Activated T-cell treated with anti-CD3 and anti-CD28 coated beads for 48 hours (primary cell): ENCODE results near the gene MED17.

Experiments
- DNase-seq: peaks from one replicate; pipeline ENCODE4 v3.0.0-alpha.2; 2020; ENCODE audit warnings: low read depth

MED17 gene

DNA sequence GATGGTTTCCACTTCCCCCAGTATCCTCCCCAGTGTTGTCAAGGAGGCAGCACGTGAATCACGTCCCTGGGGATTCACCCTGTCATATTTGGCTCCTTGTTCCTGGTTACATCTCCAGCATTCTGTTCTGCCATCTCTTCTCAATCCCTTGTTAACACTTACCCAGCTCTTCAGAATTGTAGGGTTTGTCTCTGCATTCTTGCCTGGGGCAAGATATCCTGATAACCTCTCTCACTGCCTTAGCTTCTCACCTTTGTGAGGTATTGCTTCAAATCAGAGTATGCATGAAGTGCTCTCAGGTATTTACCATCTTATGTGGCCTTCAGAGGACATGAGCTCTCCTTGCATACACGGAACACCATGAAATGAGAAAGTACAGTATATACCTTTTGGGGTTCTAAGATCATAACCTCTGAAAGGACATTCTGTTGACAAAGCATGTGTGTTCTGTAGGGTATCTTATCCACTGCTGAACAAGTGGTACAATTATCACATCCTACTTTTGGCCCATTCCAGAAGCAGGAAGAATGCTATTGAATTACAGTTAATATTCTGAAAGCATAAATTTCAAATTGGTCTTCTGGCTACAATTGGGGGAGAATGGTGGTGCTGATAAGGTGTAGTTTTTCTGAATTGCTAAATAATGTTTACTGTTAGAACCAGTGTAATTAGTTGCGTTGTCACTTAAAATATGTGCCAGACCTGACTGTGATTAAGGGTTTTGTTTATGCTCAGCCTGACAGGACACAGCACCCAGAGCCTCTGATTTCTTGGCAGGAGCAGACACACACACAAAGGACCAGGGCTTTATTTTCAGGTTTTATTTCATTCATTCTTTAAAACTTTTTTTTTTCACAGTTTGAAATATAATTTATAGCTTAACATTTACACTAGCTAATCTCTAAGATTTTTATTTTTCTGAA is 33.6 kb downstream of the MED17 start:
- DNase-seq = no peak

DNA sequence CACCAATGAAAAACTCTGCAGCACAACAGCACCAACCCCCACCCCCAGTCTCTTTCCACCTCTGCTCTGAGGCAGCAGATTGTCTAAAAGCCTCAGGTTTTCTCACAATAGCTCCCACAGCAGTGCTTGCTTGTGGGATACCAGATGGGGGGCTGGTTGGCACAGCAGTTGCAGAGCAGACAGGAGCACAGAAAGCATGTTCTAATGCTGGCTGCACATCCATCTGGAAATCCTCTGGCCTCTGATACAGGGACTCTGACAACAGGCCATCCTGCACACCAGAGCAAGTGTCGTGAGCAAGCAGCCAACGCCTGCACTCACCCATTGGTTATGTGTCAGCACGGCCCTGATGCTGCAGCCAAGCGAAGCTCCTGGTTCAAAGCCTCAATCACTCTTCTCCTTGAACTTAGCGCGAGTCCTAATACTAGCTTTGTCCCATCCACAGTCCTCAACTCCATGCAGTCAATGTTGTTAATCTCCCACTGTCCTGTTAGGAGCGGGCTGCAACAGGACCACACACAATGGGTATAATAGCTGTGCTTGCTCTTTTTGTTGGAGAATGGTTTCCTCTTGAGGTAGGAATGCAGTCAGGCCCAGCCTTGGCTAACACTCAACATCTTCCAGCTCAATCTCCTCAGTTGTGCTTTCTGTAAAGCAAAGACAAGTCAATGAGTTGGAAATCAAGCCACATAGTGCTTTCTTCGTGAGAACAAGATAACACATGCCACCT is 36.0 kb downstream of the MED17 start:
- no peak for DNase-seq

DNA sequence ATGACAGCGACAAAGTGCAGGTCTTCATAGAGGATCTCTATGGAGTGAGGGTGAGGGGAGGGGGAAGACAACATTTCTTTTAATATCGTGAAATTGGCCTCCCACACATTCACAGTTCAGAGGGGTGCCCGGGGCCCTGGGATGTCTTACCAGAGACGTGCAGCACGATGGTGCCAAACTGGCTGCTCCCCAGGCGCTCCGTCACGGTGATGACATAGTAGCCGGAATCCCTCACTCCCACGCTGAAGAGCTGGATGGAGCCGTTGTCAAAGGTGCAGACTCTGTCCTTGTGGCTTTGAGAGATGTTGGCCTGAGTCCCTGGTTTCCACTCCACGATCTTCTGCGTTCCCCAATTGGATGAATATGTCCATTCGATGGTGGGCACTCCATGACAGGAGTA is 36.8 kb downstream of the MED17 start:
- no peak for DNase-seq

DNA sequence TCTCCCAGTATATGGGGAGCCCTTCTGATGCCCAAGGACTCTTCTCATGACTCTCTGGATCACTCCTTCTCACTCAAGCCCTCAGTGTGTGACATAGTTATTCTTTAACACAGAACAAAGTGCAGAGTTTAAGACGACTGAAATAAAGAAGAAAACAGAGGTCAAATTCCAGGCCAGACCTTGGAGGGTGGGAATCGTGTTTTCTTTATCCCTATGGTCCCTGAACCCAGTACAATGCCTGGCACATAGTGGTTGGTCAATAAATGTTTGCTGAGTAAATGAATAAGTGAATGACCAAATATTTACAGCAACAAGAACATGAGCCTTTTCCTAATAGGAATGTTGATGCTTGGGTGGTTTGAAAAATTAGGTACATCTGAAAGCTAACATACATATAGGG is 37.5 kb downstream of the MED17 start:
- no peak for DNase-seq

- no peak for DNase-seq
Measured at GRCh38 chr11:93822359-93822758, 38.3 kb downstream of the MED17 start.

- DNase-seq = no peak
Measured at GRCh38 chr11:93823210-93823609, 39.1 kb downstream of the MED17 start.

GRCh38 chr11:93827363-93827762 is 43.3 kb downstream of the MED17 start:
- DNase-seq = no peak

DNA sequence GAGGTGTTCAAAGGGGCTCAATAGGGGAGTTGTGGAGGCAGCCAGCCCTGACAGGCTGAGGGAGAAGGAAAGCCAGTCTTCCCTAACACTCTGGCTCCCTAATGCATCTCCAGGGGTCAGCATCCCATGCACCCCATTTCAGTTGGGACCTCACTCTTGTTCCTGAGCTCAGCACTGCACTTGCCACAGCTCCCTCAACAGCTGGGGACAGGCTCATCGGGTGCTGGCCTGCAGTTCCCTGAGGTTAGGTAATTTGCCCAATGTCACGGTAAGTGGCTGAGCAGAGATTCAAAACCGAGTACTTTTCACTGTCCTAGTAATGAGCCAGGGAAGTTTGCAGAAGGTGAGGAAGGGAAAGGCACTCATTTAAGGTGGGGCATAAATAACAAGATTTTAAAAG is 45.5 kb downstream of the MED17 start:
- DNase-seq = no peak

DNA sequence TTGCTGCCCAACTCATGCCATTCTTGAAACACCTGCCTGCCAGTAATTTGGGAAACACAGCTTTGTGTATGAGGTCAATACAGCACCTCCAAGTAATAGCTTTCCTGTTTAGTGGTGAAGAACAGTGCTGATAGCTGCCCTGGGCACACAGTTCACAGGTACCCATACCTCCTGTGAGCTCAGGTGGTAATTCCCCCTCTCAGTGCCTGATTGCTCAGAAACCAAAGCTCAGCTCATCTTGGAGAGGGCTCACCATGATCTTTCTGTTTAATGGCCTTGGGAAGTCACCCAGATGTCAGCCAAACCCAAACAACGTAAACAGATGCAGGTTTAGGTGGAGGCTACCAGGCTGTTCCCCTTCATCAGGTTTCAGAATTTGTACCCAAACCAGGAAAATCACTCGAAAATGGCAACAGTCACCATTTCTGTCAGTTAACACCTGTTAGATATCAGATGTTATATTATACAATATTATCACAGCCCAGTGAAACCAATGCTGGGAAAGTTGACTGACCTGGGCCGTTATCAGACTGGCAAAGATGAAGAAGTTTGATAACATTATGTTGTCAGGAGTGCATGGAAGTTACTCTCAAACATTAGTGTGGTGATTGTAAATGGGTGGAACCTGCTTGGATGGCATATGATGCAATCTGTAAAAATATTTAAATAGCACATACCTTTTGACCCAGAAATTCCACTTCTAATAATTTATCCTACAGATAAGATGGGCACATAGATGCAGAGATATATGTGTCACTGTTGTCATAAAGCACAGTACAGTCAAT is 47.5 kb downstream of the MED17 start:
- no peak for DNase-seq

- no peak for DNase-seq
Measured at GRCh38 chr11:93832780-93833179, 48.7 kb downstream of the MED17 start.

DNA sequence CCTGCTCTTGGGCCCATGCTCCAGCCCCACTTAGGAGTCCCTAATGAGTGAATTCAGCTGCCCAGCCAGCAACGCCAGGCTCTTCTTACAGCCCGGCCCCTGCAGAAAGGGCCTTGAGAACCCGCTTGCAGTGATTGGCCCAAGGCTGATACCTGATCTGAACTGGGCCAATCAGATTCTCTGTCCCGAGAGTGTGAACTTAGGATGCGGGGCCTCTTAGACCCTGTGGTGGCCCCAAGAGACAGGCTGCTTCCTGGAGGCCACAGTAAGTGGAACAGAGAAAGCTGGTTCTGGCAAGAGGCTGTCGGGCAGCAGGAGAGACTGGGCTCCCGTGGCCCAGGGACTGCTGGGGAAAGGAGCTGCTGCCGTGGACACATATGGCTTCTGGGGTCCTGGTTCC is 54.9 kb downstream of the MED17 start:
- no peak for DNase-seq

DNA sequence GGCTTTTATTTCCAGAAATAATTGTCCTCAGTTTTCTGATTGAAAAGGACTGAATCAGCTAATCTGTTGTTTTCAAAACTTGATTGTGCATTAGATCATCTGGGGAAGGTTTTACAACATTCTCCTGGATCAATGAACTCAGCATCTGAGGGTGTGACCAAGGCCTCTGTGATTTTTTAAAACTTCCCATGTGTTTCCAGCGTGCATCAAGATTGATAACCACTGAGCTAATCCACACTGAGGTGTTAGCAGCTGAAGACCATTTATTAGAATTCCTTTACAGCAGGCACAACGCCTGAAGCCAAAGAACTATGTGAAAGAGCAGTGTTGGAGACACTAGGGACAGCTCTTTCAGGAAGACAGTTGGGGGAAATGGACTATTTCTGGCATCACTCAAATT is 56.1 kb downstream of the MED17 start:
- no peak for DNase-seq

DNA sequence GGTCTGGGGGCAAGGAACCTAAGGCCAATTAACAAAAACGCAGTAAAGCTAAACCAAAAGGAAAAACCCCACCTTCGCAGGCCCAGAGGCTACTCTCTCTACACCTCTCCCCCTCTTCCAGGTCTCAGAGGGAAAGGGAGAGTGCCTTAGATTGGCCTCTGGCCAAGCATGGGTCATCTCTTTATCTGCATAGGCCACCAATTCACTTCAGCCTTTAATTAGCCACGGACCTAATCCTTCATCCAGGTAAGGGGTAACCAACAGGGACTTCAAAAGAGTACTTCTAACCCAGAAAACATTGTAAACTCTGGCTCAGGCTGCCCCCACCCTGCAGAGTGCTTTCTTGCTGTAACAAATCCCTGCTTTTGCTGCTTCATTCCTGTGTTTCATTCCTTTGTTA is 56.9 kb downstream of the MED17 start:
- no peak for DNase-seq

GRCh38 chr11:93841446-93841845 is 57.4 kb downstream of the MED17 start:
- no peak for DNase-seq

DNA sequence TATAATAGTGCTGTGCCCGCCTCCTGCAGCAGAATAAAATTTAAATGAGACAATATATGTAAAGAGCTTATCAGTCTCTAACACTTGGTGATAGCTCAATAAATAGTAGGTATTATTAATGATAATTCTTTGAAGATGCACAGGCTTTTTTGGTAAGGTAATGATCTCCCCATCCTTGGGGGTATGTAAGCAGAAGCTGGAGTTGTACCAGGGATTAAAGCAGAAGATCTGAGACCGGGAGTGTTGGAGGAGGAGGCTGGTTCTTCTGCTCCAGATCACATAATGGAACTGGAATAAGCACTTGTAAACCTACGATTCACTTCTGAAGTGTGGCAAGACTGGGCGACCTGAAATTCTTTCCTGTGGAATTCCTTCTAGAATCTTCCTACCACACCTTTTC is 58.0 kb downstream of the MED17 start:
- DNase-seq = no peak

DNA sequence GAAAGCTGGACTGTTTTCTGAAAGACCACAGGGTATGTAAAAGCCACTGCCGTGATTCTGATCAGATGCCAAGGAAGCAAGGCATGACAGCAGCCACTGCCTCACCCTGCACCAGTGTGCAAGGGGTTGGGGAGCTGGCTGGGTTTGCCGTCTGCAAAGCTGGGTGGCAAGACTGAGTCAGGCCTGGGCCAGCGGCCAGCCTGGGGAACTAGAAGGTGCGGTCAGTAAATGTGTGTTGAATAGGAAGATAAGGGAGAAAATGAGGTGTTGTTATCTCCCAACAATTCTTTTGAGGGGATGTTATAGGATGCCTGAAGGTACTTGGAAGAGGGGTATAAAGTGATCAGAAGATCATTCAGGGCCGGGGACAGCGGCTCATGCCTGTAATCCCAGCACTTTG is 58.4 kb downstream of the MED17 start:
- DNase-seq = no peak

DNA sequence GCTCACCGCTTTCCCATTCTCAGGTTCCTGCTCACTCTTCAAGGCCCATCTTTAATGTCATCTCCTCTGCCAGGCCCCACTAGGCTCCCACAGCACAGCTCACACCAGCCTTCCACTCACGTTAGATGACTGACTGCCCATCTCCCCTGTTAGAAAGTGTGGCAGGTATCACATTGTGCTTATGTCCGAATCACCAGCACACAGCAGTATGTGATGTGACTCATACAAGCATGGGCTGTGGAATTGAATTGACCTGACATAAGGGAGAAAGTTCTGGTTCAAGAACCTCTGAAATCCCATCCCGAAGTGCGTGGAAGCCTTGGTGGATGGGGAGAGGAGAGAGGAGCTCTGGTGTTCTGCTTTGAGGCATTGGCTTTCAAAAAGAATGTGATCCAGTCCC is 59.8 kb downstream of the MED17 start:
- DNase-seq = no peak

- DNase-seq = no peak
Measured at GRCh38 chr11:93844568-93844967, 60.5 kb downstream of the MED17 start.

- DNase-seq = no peak
Measured at GRCh38 chr11:93845181-93846092, 61.4 kb downstream of the MED17 start.

DNA sequence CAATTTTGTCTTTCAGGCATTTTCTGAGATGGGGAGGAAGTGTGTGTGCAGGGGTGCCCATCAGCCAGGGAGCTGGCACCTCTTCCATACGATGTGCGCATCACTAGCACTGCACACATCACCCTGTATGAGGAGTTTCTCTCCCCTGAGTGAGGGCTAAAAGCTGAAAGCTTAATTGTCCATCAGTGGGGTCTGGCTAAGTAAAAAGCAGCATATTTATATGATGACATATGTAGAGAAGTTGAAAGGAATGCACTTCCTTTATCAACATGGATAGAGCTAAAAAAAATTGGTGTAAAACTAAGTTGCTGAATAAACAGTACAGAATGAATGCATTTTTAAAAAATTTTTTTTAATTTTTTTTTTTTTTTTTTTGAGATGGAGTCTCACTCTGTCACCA is 62.3 kb downstream of the MED17 start:
- DNase-seq = no peak

DNA sequence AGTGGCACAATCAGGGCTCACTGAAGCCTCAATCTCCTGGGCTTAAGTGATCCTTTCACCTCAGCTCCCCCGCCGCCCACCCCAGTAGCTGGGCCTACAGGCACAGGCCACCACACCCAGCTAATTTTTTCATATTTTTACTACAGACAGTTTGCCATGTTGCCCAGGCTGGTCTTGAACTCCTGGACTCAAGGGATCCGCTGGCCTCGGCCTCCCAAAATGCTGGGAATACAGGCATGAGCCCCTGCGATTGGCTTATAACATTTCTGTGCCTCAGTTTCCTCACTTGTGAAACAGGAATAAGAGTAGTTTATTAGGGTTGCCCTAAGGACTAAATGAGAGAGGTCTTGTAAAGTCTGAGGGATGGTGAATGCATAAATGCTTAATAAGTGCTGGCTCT is 65.1 kb downstream of the MED17 start:
- no peak for DNase-seq
